SU-DHL-6 (cell line): Measurements from ENCODE around the gene PHF23.

Source experiments
- H2AFZ ChIP-seq: fragments of 200-600 bp; sonication (generic); 2 replicates; pipeline ENCODE4 v1.6.1; 2014; ENCODE audit warnings: low read depth, mild to moderate bottlenecking, moderate library complexity, mixed read lengths, antibody characterized with exemption, low read length; ENCODE audit not compliant: severe bottlenecking
- H3F3A ChIP-seq: fragments of 200-600 bp; shearing (Covaris generic); 2 replicates; pipeline ENCODE4 v1.6.0; 2016; ENCODE audit warnings: antibody characterized with exemption, mild to moderate bottlenecking; ENCODE audit not compliant: insufficient read depth
- H3K27ac ChIP-seq: fragments of 200-600 bp; sonication (generic); 2 replicates; pipeline ENCODE4 v1.5.1; 2016; ENCODE audit warnings: low read depth, mild to moderate bottlenecking, low read length, moderate library complexity, mixed read lengths
- H3K27me3 ChIP-seq: fragments of 200-600 bp; sonication (generic), shearing (Covaris generic); 2 replicates; pipeline ENCODE4 v1.6.0; 2014; ENCODE audit warnings: mild to moderate bottlenecking, low read length
- H3K36me3 ChIP-seq: fragments of 200-600 bp; sonication (generic); 2 replicates; pipeline ENCODE4 v1.6.1; 2014; ENCODE audit warnings: mild to moderate bottlenecking, low read length, mixed read lengths
- H3K4me2 ChIP-seq: fragments of 300-600, 200-600 bp; shearing (Covaris generic), sonication (generic); 2 replicates; pipeline ENCODE4 v1.6.0; 2014; ENCODE audit warnings: low read length, low read depth, mild to moderate bottlenecking; ENCODE audit not compliant: poor library complexity, severe bottlenecking
- H3K4me3 ChIP-seq: fragments of 200-600 bp; sonication (generic); 2 replicates; pipeline ENCODE4 v1.5.1; 2014; ENCODE audit warnings: antibody characterized with exemption, low read length, mild to moderate bottlenecking, mixed read lengths; ENCODE audit not compliant: insufficient read depth, poor library complexity, severe bottlenecking
- H3K79me2 ChIP-seq: fragments of 200-600 bp; sonication (generic); 2 replicates; pipeline ENCODE4 v1.6.1; 2014; ENCODE audit warnings: mild to moderate bottlenecking, low read length, moderate library complexity; ENCODE audit not compliant: insufficient read depth
- H3K9ac ChIP-seq: fragments of 200-600 bp; sonication (generic); 2 replicates; pipeline ENCODE4 v1.7.0; 2014; ENCODE audit warnings: mild to moderate bottlenecking, low read length
- H3K9me2 ChIP-seq: fragments of 200-600 bp; sonication (generic); replicated peaks from 2 replicates; pipeline ENCODE4 v1.6.1; 2014; ENCODE audit warnings: low read length; ENCODE audit not compliant: insufficient read depth
- H3K9me3 ChIP-seq: fragments of 200-600 bp; sonication (generic); 2 replicates; pipeline ENCODE4 v1.6.1; 2014; ENCODE audit warnings: low read length, mixed read lengths; ENCODE audit not compliant: insufficient read depth
- H4K20me1 ChIP-seq: fragments of 200-600 bp; sonication (generic); 2 replicates; pipeline ENCODE4 v1.6.1; 2014; ENCODE audit warnings: low read depth, mild to moderate bottlenecking, antibody characterized with exemption, low read length, moderate library complexity, mixed read lengths
- EZH2phosphoT487 ChIP-seq: fragments of 200-600 bp; sonication (generic), shearing (Covaris generic); conservative IDR thresholded peaks from 2 replicates; pipeline ENCODE4 v1.6.1; 2018; ENCODE audit warnings: mild to moderate bottlenecking, antibody characterized with exemption, low read length, moderate library complexity, mixed read lengths
- TF ChIP-seq, protein P1 (sequence below): fragments of 200-600 bp; sonication (generic); IDR thresholded peaks from one replicate; pipeline ENCODE4 v1.5.1; 2017; ENCODE audit warnings: antibody characterized with exemption, mild to moderate bottlenecking, low read length, moderate library complexity; ENCODE audit not compliant: insufficient read depth, poor library complexity, severe bottlenecking

Gene PHF23

DNA sequence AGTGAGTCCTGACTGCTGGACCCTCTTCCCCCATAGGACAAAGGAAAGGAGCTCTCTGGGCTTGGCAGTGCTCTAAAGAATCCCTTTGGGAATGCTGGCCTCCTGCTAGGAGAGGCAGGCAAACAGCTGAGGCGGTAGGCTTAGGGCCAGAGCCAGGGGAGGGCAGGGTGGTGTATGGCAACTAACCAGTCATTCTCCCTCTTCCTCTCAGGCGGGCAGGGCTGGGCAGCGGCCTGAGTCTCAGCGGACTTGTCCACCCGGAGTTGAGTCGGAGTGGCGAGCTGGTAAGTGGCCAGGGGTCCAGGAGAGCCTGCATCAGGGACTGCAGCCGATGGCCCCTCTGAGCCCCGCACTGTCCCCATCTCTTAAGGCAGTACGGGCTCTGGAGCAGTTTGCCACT lies 15.1 kb downstream of the PHF23 start:
- no peak overlapping the region for H3K4me3 ChIP-seq
- TF ChIP-seq, protein P1, sequence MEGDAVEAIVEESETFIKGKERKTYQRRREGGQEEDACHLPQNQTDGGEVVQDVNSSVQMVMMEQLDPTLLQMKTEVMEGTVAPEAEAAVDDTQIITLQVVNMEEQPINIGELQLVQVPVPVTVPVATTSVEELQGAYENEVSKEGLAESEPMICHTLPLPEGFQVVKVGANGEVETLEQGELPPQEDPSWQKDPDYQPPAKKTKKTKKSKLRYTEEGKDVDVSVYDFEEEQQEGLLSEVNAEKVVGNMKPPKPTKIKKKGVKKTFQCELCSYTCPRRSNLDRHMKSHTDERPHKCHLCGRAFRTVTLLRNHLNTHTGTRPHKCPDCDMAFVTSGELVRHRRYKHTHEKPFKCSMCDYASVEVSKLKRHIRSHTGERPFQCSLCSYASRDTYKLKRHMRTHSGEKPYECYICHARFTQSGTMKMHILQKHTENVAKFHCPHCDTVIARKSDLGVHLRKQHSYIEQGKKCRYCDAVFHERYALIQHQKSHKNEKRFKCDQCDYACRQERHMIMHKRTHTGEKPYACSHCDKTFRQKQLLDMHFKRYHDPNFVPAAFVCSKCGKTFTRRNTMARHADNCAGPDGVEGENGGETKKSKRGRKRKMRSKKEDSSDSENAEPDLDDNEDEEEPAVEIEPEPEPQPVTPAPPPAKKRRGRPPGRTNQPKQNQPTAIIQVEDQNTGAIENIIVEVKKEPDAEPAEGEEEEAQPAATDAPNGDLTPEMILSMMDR = no peak
- no peak for TF ChIP-seq EZH2phosphoT487
- H3K36me3 ChIP-seq = no peaks in the 10 kb centered on the region
- no peaks in the 10 kb centered on the region for H3K9me3 ChIP-seq
- no peak overlapping the region for H3K9ac ChIP-seq
- H3K27me3 ChIP-seq = no peaks in the 10 kb centered on the region
- H4K20me1 ChIP-seq = no peaks in the 10 kb centered on the region
- H3K9me2 ChIP-seq = no peaks in the 10 kb centered on the region
- no peaks in the 10 kb centered on the region for H3K79me2 ChIP-seq
- H2AFZ ChIP-seq = no peak overlapping the region
- no peak overlapping the region for H3K27ac ChIP-seq
- H3K4me2 ChIP-seq = no peak overlapping the region
- H3F3A ChIP-seq = peaks cover 11% of the 10 kb centered on the region; the same call in 1 of the 2 replicates

DNA sequence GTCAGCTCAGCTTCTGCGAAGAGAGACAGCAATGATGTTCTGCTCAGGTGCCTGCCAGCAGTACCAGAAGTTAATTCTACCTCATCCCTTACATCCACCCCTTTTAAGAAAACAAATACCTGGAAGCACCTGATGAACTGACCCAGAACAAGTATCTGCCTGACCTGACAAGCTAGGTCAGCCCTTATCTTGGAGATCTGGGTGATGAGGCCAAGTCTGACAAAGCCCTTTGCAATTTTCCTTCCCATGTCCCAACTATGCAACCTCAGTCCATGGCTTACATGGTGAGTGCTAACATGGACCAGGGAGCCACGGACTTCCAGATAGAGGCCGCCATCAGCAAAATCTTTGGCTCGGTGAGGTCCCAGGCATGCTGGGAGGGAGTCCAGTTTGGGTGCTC lies 15.9 kb downstream of the PHF23 start:
- Histone ChIP-seq H2AFZ (no peak overlapping the region), H4K20me1 (no peaks in the 10 kb centered on the region), H3K4me3 (no peak overlapping the region), H3K36me3 (no peaks in the 10 kb centered on the region), H3F3A (peaks cover 11% of the 10 kb centered on the region; the same call in 1 of the 2 replicates), H3K4me2 (no peak overlapping the region), H3K9me2 (no peaks in the 10 kb centered on the region), H3K9ac (no peak overlapping the region), H3K79me2 (no peaks in the 10 kb centered on the region), H3K9me3 (no peaks in the 10 kb centered on the region), H3K27me3 (no peaks in the 10 kb centered on the region), H3K27ac (no peak overlapping the region)
- TF ChIP-seq EZH2phosphoT487 = no peak
- TF ChIP-seq, protein P1 = no peak

DNA sequence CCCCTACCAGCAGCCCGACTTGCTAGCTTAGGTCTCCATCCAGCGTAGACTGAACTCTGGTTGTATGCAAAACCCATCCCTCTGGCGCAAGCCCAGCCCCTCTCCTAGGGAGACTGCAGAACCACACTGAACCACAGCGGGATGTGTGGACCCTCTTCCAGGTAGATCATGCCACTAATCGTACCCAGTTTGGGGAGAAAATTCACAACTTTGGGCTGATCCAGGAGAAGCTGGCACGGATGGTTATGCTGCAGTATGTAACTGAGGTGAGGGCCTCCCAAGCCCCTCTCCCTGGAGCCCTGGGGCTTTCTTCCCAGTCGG lies 16.3 kb downstream of the PHF23 start:
- no peaks in the 10 kb centered on the region for H3K36me3 ChIP-seq

More for the DNA sequence above, 16.3 kb downstream of the PHF23 start:
- Histone ChIP-seq H3K4me3 (no peak overlapping the region), H3K79me2 (no peaks in the 10 kb centered on the region), H3K9me2 (no peaks in the 10 kb centered on the region), H2AFZ (no peak overlapping the region), H3K27me3 (no peaks in the 10 kb centered on the region), H3K4me2 (no peak overlapping the region), H3F3A (peaks cover 11% of the 10 kb centered on the region; the same call in 1 of the 2 replicates), H3K27ac (no peak overlapping the region), H3K9me3 (no peaks in the 10 kb centered on the region), H4K20me1 (no peaks in the 10 kb centered on the region), H3K9ac (no peak overlapping the region)
- TF ChIP-seq, protein P1 = no peak
- TF ChIP-seq EZH2phosphoT487 = no peak
